Ectodermal cell (in vitro differentiated cells): Measurements from ENCODE around the gene NEIL1.
"Not testable (repeated sequence)": the region's sequence is repeated elsewhere in the genome, so short reads cannot be mapped to it uniquely, and the experiment has no call there.

Source experiments
- H3K27ac ChIP-seq: 2 replicates; pipeline ENCODE4 v1.7.0; 2013; ENCODE audit warnings: mild to moderate bottlenecking, low read depth, low read length; ENCODE audit not compliant: insufficient read depth, poor library complexity, severe bottlenecking
- H3K27me3 ChIP-seq: 2 replicates; pipeline ENCODE4 v1.7.0; 2013; ENCODE audit warnings: mild to moderate bottlenecking, low read length; ENCODE audit not compliant: insufficient read depth, control insufficient read depth, poor library complexity, severe bottlenecking
- H3K36me3 ChIP-seq: one replicate; pipeline ENCODE4 v1.7.0; 2013; ENCODE audit warnings: low read length; ENCODE audit not compliant: control insufficient read depth, insufficient read depth
- H3K4me1 ChIP-seq: one replicate; pipeline ENCODE4 v1.7.0; 2013; ENCODE audit warnings: low read length; ENCODE audit not compliant: control insufficient read depth, insufficient read depth
- H3K4me3 ChIP-seq: 2 replicates; pipeline ENCODE4 v1.7.0; 2013; ENCODE audit warnings: low read depth, low read length, control low read depth; ENCODE audit not compliant: insufficient read depth
- H3K9me3 ChIP-seq: 2 replicates; pipeline ENCODE4 v1.7.0; 2013; ENCODE audit warnings: mild to moderate bottlenecking, low read length, moderate library complexity; ENCODE audit not compliant: control insufficient read depth
- WGBS, 2 experiments: methylation state at CpG; one replicate each; pipeline ENCODE4 v1.1.7; 2013; ENCODE audit warnings: missing lambda C conversion rate in 2 of 2; 5-methylcytosine and 5-hydroxymethylcytosine counted together

The NEIL1 gene

GRCh38 chr15:75348562-75349350, 1.9 kb downstream of the NEIL1 start:
- no peaks in the 10 kb centered on the region for H3K9me3 ChIP-seq
- peaks cover 7% of the 10 kb centered on the region for H3K4me1 ChIP-seq
- H3K27me3 ChIP-seq = peaks cover 47% of the 10 kb centered on the region
- WGBS, 2 experiments = 43 to 45% methylated on average over 46 of the region's 46 CpGs
- H3K36me3 ChIP-seq = no peaks in the 10 kb centered on the region
- H3K4me3 ChIP-seq = peak overlapping the region; percentile 71
- no peak overlapping the region for H3K27ac ChIP-seq

- H3K4me1 ChIP-seq, H3K27ac ChIP-seq, H3K4me3 ChIP-seq, H3K9me3 ChIP-seq, H3K36me3 ChIP-seq: not testable (repeated sequence)
- 90 to 92% methylated on average over 8 of the region's 8 CpGs for WGBS, 2 experiments
- peaks cover 47% of the 10 kb centered on the region for H3K27me3 ChIP-seq
Measured at GRCh38 chr15:75349351-75349669, 2.5 kb downstream of the NEIL1 start.

- Histone ChIP-seq H3K27ac (no peak overlapping the region), H3K4me3 (no peak overlapping the region), H3K9me3 (no peaks in the 10 kb centered on the region), H3K36me3 (no peaks in the 10 kb centered on the region), H3K27me3 (peaks cover 47% of the 10 kb centered on the region), H3K4me1 (peaks cover 7% of the 10 kb centered on the region)
- WGBS, 2 experiments = 92 to 95% methylated on average over 9 of the region's 9 CpGs
Measured at GRCh38 chr15:75349851-75350588, 3.2 kb downstream of the NEIL1 start.

- no peaks in the 10 kb centered on the region for H3K9me3 ChIP-seq
- no peak overlapping the region for H3K4me3 ChIP-seq
- peaks cover 40% of the 10 kb centered on the region for H3K27me3 ChIP-seq
- no peaks in the 10 kb centered on the region for H3K36me3 ChIP-seq
- no peak overlapping the region for H3K27ac ChIP-seq
- 88 to 93% methylated on average over 7 of the region's 7 CpGs for WGBS, 2 experiments
- peaks cover 7% of the 10 kb centered on the region for H3K4me1 ChIP-seq
Measured at GRCh38 chr15:75350601-75351361, 3.9 kb downstream of the NEIL1 start.

GRCh38 chr15:75352186-75353080, 5.6 kb downstream of the NEIL1 start:
- 96% methylated on average over 16 of the region's 16 CpGs for WGBS, 2 experiments
- H3K36me3 ChIP-seq = peaks cover 5% of the 10 kb centered on the region
- H3K27me3 ChIP-seq = peaks cover 24% of the 10 kb centered on the region
- H3K4me3 ChIP-seq = no peak overlapping the region
- no peaks in the 10 kb centered on the region for H3K9me3 ChIP-seq
- peaks cover 7% of the 10 kb centered on the region for H3K4me1 ChIP-seq
- no peak overlapping the region for H3K27ac ChIP-seq

- 89 to 92% methylated on average over 7 of the region's 7 CpGs for WGBS, 2 experiments
- no peak overlapping the region for H3K27ac ChIP-seq
- H3K36me3 ChIP-seq = peaks cover 9% of the 10 kb centered on the region
- H3K4me3 ChIP-seq = no peak overlapping the region
- H3K4me1 ChIP-seq = peaks cover 2% of the 10 kb centered on the region
- no peaks in the 10 kb centered on the region for H3K9me3 ChIP-seq
- peaks cover 12% of the 10 kb centered on the region for H3K27me3 ChIP-seq
Measured at GRCh38 chr15:75353604-75354003, 6.8 kb downstream of the NEIL1 start.

GRCh38 chr15:75354454-75354853, 7.6 kb downstream of the NEIL1 start:
- no peak overlapping the region for H3K4me3 ChIP-seq
- H3K4me1 ChIP-seq = no peaks in the 10 kb centered on the region
- H3K27ac ChIP-seq = no peak overlapping the region
- H3K36me3 ChIP-seq = peaks cover 9% of the 10 kb centered on the region
- 88 to 89% methylated on average over 7 of the region's 7 CpGs for WGBS, 2 experiments
- H3K9me3 ChIP-seq = no peaks in the 10 kb centered on the region
- peaks cover 3% of the 10 kb centered on the region for H3K27me3 ChIP-seq

GRCh38 chr15:75355369-75355768, 8.5 kb downstream of the NEIL1 start:
- 91 to 94% methylated on average over 4 of the region's 4 CpGs for WGBS, 2 experiments
- H3K4me1 ChIP-seq = no peaks in the 10 kb centered on the region
- H3K36me3 ChIP-seq = peaks cover 9% of the 10 kb centered on the region
- H3K27ac ChIP-seq = no peak overlapping the region
- no peaks in the 10 kb centered on the region for H3K9me3 ChIP-seq
- no peaks in the 10 kb centered on the region for H3K27me3 ChIP-seq
- no peak overlapping the region for H3K4me3 ChIP-seq

GRCh38 chr15:75356006-75356405, 9.2 kb downstream of the NEIL1 start:
- Histone ChIP-seq H3K27me3 (no peaks in the 10 kb centered on the region), H3K4me1 (no peaks in the 10 kb centered on the region), H3K4me3 (no peak overlapping the region), H3K36me3 (peaks cover 9% of the 10 kb centered on the region), H3K27ac (no peak overlapping the region), H3K9me3 (no peaks in the 10 kb centered on the region)
- WGBS, 2 experiments = 92 to 94% methylated on average over 28 of the region's 28 CpGs
